Measurements from ENCODE around the gene OMP. TPM values are rescaled to one million over a fixed set of nuclear protein-coding genes. Genes with fewer than 3 reads are reported as not detected.

OMP gene
- total and polyA plus RNA-seq, 2 of the 13 experiments (the other 11 are each of a cell fraction or from before 2014, with no cell fraction given), result not detected

- TF ChIP-seq HNF1A (IDR thresholded peaks at IDR 0.05; ENCODE audit: low read depth) (peak; percentile 47; the same call in 1 of the 2 replicates), HNF1A (CRISPR knock-in tag; IDR thresholded peaks at IDR 0.05; ENCODE audit: borderline replicate concordance) (no peak; the same call in 1 of the 2 replicates), POGZ (CRISPR knock-in tag; IDR thresholded peaks at IDR 0.05) (peak; percentile 91), ELF1 (CRISPR knock-in tag; IDR thresholded peaks at IDR 0.05) (no peak), MAF1 (CRISPR knock-in tag; IDR thresholded peaks at IDR 0.05; ENCODE audit: borderline replicate concordance) (no peak), ZMYM4 (CRISPR knock-in tag; IDR thresholded peaks at IDR 0.05) (peak; percentile 89), MXD3 (CRISPR knock-in tag; IDR thresholded peaks at IDR 0.05) (no peak), ZNF501 (CRISPR knock-in tag; IDR thresholded peaks at IDR 0.05) (no peak), ESRRA (CRISPR knock-in tag; IDR thresholded peaks at IDR 0.05; ENCODE audit: low read depth) (peak; percentile 90), MLX (CRISPR knock-in tag; IDR thresholded peaks at IDR 0.05) (0 out of 2 replicates have a peak, but pooled peaks have one; percentile 8), MEIS1 (CRISPR knock-in tag; IDR thresholded peaks at IDR 0.05; ENCODE audit: borderline replicate concordance) (peak; percentile 76; the same call in 1 of the 2 replicates), USF2 (IDR thresholded peaks at IDR 0.05; ENCODE audit: low read depth, low read length) (no peak), USF2 (CRISPR knock-in tag; IDR thresholded peaks at IDR 0.05; ENCODE audit: borderline replicate concordance) (no peak), YEATS4 (CRISPR knock-in tag; IDR thresholded peaks at IDR 0.05; ENCODE audit: borderline replicate concordance) (0 out of 2 replicates have a peak, but pooled peaks have one; percentile 39), CREM (IDR thresholded peaks at IDR 0.05) (peak; percentile 51), CREM (CRISPR knock-in tag; IDR thresholded peaks at IDR 0.05) (no peak), ARID5B (CRISPR knock-in tag; IDR thresholded peaks at IDR 0.05) (peak; percentile 78), PLSCR1 (CRISPR knock-in tag; IDR thresholded peaks at IDR 0.05; ENCODE audit: borderline replicate concordance) (no peak)
Measured at GRCh38 chr11:77144857-77145428, 42.3 kb downstream of the OMP start (continued).

Data from HepG2 (cell line).